Immature natural killer cell (primary cell): ENCODE results near the gene SSC4D. TPM values are rescaled to one million over a fixed set of nuclear protein-coding genes. Genes with fewer than 3 reads are reported as not detected.

ENCODE experiments used
- DNase-seq, 3 donors: peaks; one replicate each; pipeline ENCODE4 v3.0.0; 2022; ENCODE audit warnings: mixed read lengths in 1 of 3
- H3K27ac Mint-ChIP-seq, 6 donors: one replicate each; pipeline ENCODE4 v1.8.0; 2020; ENCODE audit warnings: mixed read lengths in 6 of 6, mild to moderate bottlenecking in 5 of 6, inconsistent platforms in 4 of 6, moderate library complexity in 3 of 6
- H3K27me3 Mint-ChIP-seq, 3 donors: one replicate each; pipeline ENCODE4 v1.8.0; 2020 to 2021; ENCODE audit warnings: low read depth in 3 of 3, mild to moderate bottlenecking in 3 of 3, mixed read lengths in 3 of 3, moderate library complexity in 3 of 3, inconsistent platforms in 1 of 3
- H3K36me3 Mint-ChIP-seq, 3 donors: one replicate each; pipeline ENCODE4 v1.8.0; 2020; ENCODE audit warnings: mixed read lengths in 3 of 3, inconsistent platforms in 2 of 3, mild to moderate bottlenecking in 2 of 3
- H3K4me1 Mint-ChIP-seq, 2 donors: one replicate each; pipeline ENCODE4 v1.8.0; 2020; ENCODE audit warnings: inconsistent platforms in 2 of 2, mild to moderate bottlenecking in 2 of 2, mixed read lengths in 2 of 2, moderate library complexity in 1 of 2
- H3K4me3 Mint-ChIP-seq, 5 donors: one replicate each; pipeline ENCODE4 v1.8.0; 2020; ENCODE audit warnings: mild to moderate bottlenecking in 5 of 5, mixed read lengths in 5 of 5, inconsistent platforms in 3 of 5, moderate library complexity in 3 of 5
- H3K9me3 Mint-ChIP-seq, 6 donors: one replicate each; pipeline ENCODE4 v1.8.0; 2020; ENCODE audit warnings: mild to moderate bottlenecking in 6 of 6, mixed read lengths in 6 of 6, inconsistent platforms in 4 of 6, moderate library complexity in 3 of 6
- polyA plus RNA-seq, 3 donors: library from polyadenylated mRNA; unstranded; fragments of 300-500 nt; fragmentation: Illumina TruSeq; gene quantifications; one replicate each; pipeline ENCODE4 v1.2.3, GENCODE V29; 2021

Gene SSC4D
- polyA plus RNA-seq, 3 donors from 2014 or later, result 0.46 to 0.66 TPM; not detected in 1

DNA sequence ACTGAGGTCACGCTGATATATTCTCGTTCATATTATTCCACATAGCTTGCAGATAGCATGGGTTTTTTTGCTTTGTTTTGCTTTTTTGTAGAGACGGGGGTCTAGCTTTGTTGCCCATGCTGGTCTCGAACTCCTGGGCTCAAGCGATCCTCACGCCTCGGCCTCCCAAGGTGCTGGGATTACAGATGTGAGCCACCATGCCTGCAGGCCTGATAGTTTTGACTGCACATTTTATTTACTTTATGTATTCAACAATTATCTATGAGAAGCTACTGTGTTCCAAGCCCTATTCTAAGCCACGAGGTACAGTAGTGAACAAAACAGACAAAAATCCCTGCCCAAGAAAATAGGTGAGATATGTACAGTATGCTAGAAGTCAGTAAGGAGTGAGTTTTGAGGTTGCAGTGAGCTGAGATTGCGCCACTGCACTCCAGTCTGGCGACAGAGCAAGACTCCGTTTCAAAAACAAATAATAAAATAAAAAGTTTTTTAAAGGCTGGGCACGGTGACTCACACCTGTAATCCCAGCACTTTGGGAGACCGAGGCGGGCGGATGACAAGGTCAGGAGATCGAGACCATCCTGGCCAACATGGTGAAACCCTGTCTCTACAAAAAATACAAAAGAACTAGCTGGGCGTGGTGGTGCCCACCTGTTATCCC is 49.4 kb downstream of the SSC4D start:
- Mint-ChIP-seq H3K36me3 (peaks cover 3 to 4% (median 3%) of the 10 kb centered on the region in 3 donors), H3K27ac (peak overlapping the region in 5 of 6 donors; percentile 81 to 98 (median 93)), H3K27me3 (peaks cover 7 to 13% (median 10%) of the 10 kb centered on the region in 3 donors), H3K9me3 (no peaks in the 10 kb centered on the region), H3K4me3 (peak overlapping the region; percentile 84 to 96 (median 88)), H3K4me1 (peaks cover 30% of the 10 kb centered on the region in 2 donors)
- no peak for DNase-seq

DNA sequence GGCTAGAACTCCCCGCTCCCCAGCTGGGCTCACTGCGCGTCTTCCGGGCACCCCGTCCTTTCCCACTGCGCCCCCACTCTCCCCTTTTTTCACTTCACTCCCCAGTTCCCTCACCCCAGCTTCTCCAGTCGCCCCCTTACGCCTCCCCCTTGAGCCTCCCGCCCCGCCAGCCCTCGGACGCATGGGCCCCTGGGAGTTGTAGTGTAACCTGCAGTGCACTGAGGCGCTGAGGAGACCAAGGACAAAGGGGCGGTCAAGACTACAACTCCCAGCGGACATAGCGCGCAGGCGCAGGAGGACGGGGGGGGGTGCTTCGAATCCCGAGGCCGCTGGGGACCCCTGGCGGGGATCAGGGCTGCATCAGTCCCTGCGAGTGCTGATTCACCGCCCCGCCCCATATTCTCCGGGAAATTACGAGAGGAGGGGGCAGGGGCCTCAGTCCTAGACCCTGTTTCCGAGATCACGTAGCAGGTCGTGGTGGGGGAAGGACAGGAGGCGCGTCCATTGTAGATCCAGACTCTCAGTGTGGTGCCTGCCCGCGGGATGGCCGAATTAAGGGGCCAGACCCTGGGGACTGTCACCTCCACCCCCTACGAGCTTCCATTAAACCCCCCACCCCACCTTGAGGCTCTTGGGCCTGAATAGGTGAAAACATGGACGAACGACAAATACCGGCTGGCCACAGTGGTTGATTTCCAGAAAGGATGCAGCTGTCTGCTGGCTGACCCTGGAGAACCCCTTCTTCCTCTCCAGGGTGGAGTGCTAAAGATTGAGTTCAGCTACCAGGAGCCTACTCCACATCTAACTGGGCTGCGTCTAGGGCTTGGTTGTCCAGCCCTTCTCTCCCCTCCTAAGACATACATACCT is 50.2 kb downstream of the SSC4D start:
- peaks cover 5 to 13% (median 10%) of the 10 kb centered on the region in 3 donors for H3K27me3 Mint-ChIP-seq
- peak; percentile 97 to 98 (median 97) for DNase-seq
- H3K9me3 Mint-ChIP-seq, result no peaks in the 10 kb centered on the region
- peak overlapping the region; percentile 83 to 98 (median 94) for H3K27ac Mint-ChIP-seq
- H3K4me3 Mint-ChIP-seq, result peak overlapping the region; percentile 84 to 96 (median 88)
- H3K4me1 Mint-ChIP-seq, result peaks cover 32 to 37% of the 10 kb centered on the region in 2 donors
- peaks cover 3 to 5% (median 4%) of the 10 kb centered on the region in 3 donors for H3K36me3 Mint-ChIP-seq

DNA sequence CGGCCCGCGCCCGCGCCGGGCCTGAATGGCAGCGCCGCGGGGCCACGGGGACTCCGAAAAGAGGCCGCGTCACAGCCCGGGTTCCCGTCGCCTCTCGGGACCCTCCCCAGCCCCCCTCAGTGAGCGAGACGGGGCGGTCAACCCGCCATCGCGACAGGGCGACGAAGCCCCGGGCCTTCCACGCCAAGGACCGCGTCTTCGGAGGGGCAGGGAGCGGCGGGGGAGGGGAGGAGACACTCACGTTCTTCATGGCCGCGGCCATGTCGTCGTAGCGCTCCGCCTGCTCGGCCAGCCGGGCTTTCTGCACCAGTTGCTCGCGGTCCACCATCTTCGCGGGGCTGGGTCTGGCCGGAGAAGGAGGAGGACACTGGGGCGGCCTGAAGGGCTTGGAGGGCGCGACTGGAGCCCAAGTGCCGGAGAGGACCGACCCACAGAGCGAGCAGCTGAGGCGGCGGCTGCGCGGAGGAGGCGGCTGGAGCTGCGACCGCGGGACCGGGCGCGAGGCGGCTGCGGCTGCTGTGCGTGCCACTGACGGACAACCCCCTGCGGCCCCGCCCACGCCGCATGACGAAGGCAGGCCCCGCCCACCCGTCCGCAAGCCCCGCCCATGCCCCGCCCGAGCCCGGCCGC is 50.9 kb downstream of the SSC4D start, which contains the start of gene YWHAG:
TSS of gene YWHAG (minus strand) at position 511 of the 630 bp plus-strand sequence. CDS start at position 328, 183 bp downstream.
- DNase-seq, result peak; percentile 88 to 92 (median 90)
- Mint-ChIP-seq H3K27ac (peak within 1 kb of the TSS; percentile 90 to 98 (median 94)), H3K4me1 (peaks cover 32 to 37% of the 10 kb centered on the region in 2 donors), H3K27me3 (peaks cover 5 to 13% (median 10%) of the 10 kb centered on the region in 3 donors), H3K36me3 (peaks cover 3 to 5% (median 4%) of the 10 kb centered on the region in 3 donors), H3K4me3 (peak within 1 kb of the TSS; percentile 92 to 99 (median 97)), H3K9me3 (no peaks in the 10 kb centered on the region)

DNA sequence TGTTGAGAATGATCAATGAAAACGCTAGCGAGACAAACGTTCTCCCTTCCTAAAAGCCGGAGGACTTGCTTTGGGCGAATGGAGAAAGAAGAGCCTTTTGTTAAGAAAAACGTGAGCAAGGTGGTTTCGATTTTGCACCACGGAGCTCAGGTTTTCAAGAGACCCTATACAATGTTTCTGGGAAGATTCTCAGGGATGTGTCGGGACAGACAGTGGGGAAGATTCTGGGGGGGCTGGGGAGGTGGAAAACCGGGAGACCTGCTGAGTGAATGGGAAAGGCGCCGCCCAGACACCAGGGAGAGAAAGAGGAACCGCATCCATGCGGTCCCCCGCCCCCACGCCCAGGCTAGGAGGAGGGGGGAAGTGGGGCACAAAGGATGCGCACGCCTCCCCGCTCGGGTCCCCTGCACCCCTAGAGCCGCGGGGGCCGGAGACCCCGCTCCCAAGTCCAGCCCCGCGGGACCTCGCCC is 51.5 kb downstream of the SSC4D start:
- no peaks in the 10 kb centered on the region for H3K9me3 Mint-ChIP-seq
- H3K27me3 Mint-ChIP-seq, result peaks cover 5 to 13% (median 10%) of the 10 kb centered on the region in 3 donors
- peak overlapping the region; percentile 90 to 98 (median 94) for H3K27ac Mint-ChIP-seq
- H3K4me3 Mint-ChIP-seq, result peak overlapping the region; percentile 92 to 99 (median 97)
- H3K36me3 Mint-ChIP-seq, result peaks cover 3 to 5% (median 4%) of the 10 kb centered on the region in 3 donors
- peaks cover 32 to 37% of the 10 kb centered on the region in 2 donors for H3K4me1 Mint-ChIP-seq
- peak in 2 of 3 donors; percentile 26 to 28 for DNase-seq

DNA sequence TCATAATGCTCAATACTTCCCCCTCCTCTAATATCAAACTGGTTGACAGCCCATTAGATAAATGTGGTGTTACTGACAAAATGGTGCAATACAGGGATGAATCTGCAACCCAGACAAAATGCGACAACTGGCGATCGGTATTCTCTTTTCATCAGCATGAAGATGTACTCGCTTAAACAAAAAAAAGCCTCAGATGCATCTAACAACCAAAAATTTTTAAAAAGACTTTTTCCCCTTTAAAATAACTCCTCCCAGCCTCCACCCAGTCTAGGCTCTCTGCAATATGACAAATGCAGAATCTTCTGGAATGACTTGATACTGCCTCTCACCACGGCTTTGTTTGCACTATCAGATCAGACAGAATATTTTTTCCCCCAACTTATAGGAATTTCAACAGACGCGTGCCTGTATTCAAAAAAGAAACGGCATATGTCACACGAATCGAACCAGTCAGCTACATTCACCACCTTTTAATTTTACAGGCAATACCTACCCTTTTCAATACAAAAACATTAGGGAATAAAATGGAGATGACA is 52.0 kb downstream of the SSC4D start:
- peaks cover 5 to 13% (median 10%) of the 10 kb centered on the region in 3 donors for H3K27me3 Mint-ChIP-seq
- peak overlapping the region; percentile 92 to 99 (median 97) for H3K4me3 Mint-ChIP-seq
- H3K4me1 Mint-ChIP-seq, result peaks cover 35 to 37% of the 10 kb centered on the region in 2 donors
- H3K9me3 Mint-ChIP-seq, result no peaks in the 10 kb centered on the region
- H3K36me3 Mint-ChIP-seq, result peaks cover 3 to 5% (median 4%) of the 10 kb centered on the region in 3 donors
- DNase-seq, result no peak
- peak overlapping the region; percentile 90 to 98 (median 94) for H3K27ac Mint-ChIP-seq

DNA sequence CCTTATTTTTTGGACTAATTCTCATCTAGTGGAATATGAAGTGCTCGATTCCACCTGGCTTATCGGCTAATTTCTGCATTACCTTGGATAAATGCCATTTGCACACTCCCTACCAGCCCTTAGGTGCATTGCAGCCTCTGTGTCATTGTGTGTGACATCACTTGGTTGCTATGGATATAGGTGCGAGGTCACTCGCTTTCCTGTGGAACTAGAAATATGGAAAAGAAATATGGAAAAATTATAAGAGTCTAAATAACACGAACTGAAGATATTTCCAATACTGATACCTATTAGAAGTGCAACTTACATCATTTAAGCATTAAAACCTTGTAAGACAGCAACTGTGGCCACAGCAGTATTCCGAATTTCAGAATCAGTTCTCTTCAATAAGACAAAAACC is 52.7 kb downstream of the SSC4D start:
- no peak for DNase-seq
- Mint-ChIP-seq H3K4me1 (peaks cover 39 to 43% of the 10 kb centered on the region in 2 donors), H3K27me3 (peaks cover 5 to 13% (median 10%) of the 10 kb centered on the region in 3 donors), H3K4me3 (peak overlapping the region; percentile 35 to 99 (median 94)), H3K9me3 (no peaks in the 10 kb centered on the region), H3K27ac (peak overlapping the region in 1 of 6 donors; percentile 62), H3K36me3 (peaks cover 3 to 5% (median 4%) of the 10 kb centered on the region in 3 donors)

DNA sequence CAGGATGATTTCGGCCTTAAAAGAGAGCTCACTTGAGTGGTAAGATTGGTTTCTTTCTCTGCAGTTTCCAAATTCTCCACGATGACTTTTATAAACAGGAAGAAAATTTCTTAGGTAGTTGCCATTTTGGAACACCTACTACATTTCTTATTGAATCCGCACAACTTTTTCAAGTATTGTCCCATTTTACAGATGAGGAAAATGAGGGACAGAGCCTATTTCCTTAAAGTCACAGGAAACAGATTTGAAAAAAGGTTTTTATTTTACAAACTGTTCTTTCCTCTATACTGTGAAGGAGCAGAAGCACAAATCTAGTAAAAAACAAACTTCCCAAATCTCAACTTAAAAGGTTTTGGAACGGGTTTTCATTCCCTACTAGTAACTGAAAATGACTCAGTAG is 53.4 kb downstream of the SSC4D start:
- Mint-ChIP-seq H3K4me1 (peaks cover 45 to 50% of the 10 kb centered on the region in 2 donors), H3K9me3 (no peaks in the 10 kb centered on the region), H3K27ac (peak overlapping the region in 1 of 6 donors; percentile 20), H3K36me3 (peaks cover 3 to 5% (median 4%) of the 10 kb centered on the region in 3 donors), H3K4me3 (peak overlapping the region in 2 of 5 donors; percentile 14 to 17), H3K27me3 (peaks cover 5 to 13% (median 10%) of the 10 kb centered on the region in 3 donors)
- DNase-seq, result no peak

DNA sequence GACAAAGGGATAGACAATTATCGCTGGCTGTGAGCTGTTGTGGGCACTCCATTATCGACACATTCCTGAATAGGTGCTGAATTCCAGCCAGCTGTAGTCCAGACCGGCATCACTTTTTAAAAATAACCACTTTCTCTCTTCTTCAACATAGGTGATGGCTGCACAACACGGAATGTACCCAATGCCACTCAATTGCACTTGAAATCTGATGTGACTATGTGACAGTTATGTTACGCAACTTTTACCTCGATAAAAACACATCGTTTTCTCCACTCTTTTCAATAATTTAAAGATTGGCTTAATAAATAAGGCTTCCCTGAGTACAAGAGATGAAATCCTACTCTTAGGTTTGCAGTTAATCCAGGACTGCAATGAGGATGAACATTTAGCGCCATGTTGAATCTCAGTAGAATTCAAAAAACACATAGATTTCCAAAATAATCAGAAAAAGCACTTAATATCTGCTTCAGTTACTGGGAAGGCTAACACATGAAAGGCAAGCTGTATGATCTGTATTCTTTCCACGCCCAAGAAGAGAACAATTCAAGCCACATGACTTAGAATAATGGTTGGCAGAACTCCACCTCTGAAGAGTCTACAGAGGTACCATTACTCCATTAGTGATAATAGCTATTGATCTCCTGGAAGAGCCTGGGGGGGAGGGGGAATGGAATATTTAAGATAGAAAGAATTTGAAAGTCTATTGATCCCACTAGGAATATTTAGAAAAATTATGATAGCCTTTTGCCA is 54.3 kb downstream of the SSC4D start:
- no peak overlapping the region for H3K4me3 Mint-ChIP-seq
- H3K27ac Mint-ChIP-seq, result no peak overlapping the region
- peaks cover 48 to 55% of the 10 kb centered on the region in 2 donors for H3K4me1 Mint-ChIP-seq
- DNase-seq, result no peak
- H3K9me3 Mint-ChIP-seq, result no peaks in the 10 kb centered on the region
- H3K36me3 Mint-ChIP-seq, result peaks cover 3 to 5% (median 4%) of the 10 kb centered on the region in 3 donors
- H3K27me3 Mint-ChIP-seq, result peaks cover 5 to 13% (median 10%) of the 10 kb centered on the region in 3 donors

DNA sequence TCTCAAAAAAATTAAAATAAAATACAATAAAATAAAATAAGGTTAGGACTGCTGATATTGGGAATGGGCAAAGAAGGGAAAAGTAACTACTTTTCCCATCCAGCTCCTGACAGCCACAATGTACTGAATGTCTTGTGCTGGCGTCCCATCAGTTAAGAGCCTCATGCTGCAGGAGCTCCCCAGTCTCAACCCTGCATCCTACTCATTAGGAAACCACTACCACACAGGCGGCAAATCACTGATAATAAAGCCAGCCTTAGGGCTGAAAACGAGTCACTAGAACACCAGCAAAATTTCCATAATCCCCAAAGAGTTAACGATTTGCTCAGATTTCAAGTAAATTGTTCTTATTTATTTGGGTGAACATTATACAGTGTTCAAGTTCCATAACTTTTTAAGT is 55.0 kb downstream of the SSC4D start:
- H3K4me1 Mint-ChIP-seq, result peaks cover 49 to 58% of the 10 kb centered on the region in 2 donors
- no peak for DNase-seq
- H3K9me3 Mint-ChIP-seq, result no peaks in the 10 kb centered on the region
- H3K27me3 Mint-ChIP-seq, result peaks cover 5 to 13% (median 10%) of the 10 kb centered on the region in 3 donors
- H3K27ac Mint-ChIP-seq, result no peak overlapping the region
- peaks cover 3 to 6% (median 4%) of the 10 kb centered on the region in 3 donors for H3K36me3 Mint-ChIP-seq
- H3K4me3 Mint-ChIP-seq, result no peak overlapping the region

DNA sequence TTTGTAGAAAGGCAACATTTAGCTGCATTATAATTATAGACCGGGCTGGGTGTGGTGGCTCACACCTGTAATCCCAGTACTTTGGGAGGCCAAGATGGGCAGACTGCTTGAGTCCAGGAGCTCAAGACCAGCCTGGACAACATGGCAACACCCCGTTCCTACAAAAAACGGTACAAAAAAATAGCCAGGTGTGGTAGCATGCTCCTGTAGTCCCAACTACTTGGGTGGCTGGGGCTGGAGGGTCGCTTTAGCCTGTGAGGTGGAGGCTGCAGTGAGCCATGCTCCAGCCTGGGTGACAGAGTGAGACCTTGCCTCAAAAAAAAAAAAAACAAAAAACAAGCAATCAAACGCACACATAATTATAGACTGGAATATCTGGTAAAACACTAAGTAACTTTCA is 55.8 kb downstream of the SSC4D start:
- H3K36me3 Mint-ChIP-seq, result peaks cover 4 to 9% (median 6%) of the 10 kb centered on the region in 3 donors

DNA sequence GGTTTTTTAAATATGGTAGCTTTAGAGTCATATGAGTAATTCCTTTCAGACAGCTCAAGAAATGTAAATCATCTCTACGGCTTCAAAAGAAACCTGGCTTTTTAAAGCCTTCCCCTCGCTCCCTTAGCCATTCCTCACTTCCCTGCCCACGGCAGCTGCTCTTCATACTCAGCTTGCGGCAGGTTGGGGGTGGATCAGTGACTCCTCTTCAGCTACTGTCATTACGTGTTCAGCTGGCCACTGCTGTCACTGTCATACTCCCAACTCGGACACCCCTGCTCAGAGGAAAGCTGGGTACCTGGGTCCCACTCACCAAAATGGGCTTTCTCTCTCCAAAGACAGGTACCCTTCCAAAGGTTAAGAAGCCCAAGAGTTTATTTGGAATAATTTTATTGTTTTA is 57.3 kb downstream of the SSC4D start:
- Mint-ChIP-seq H3K4me3 (no peak overlapping the region), H3K27me3 (peaks cover 0 to 2% (median 0%) of the 10 kb centered on the region in 3 donors), H3K36me3 (peaks cover 8 to 11% (median 9%) of the 10 kb centered on the region in 3 donors), H3K9me3 (no peaks in the 10 kb centered on the region), H3K4me1 (peaks cover 48 to 63% of the 10 kb centered on the region in 2 donors), H3K27ac (no peak overlapping the region)
- no peak for DNase-seq

More for the DNA sequence above, 55.8 kb downstream of the SSC4D start:
- Mint-ChIP-seq H3K27ac (no peak overlapping the region), H3K9me3 (no peaks in the 10 kb centered on the region), H3K4me3 (no peak overlapping the region), H3K27me3 (peaks cover 2 to 8% (median 4%) of the 10 kb centered on the region in 3 donors), H3K4me1 (peaks cover 52 to 64% of the 10 kb centered on the region in 2 donors)
- DNase-seq, result no peak

DNA sequence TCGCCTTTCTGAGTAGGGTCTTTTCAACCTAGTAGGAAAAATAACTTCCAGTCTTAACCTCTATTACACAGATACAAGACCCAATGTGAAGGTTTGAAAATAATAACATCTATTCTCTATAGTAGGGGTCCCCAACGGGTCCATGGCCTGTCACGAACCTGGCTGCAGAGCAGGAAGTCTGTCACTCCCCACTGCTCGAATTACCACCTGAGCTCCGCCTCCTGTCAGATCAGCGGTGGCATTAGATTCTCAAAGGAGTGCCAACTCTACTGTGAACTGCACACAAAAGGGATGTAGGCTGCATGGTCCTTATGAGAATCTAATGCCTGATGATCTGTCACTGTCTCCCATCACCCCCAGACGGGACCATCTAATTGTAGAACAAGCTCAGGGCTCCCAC is 58.1 kb downstream of the SSC4D start:
- peaks cover 0 to 3% (median 2%) of the 10 kb centered on the region in 3 donors for H3K27me3 Mint-ChIP-seq
- H3K4me3 Mint-ChIP-seq, result no peak overlapping the region
- DNase-seq, result no peak
- peaks cover 14 to 19% (median 16%) of the 10 kb centered on the region in 3 donors for H3K36me3 Mint-ChIP-seq
- peaks cover 49 to 63% of the 10 kb centered on the region in 2 donors for H3K4me1 Mint-ChIP-seq
- H3K27ac Mint-ChIP-seq, result peak overlapping the region in 1 of 6 donors; percentile 30
- H3K9me3 Mint-ChIP-seq, result no peaks in the 10 kb centered on the region
